ENCODE data around the gene RBBP7.

DNA sequence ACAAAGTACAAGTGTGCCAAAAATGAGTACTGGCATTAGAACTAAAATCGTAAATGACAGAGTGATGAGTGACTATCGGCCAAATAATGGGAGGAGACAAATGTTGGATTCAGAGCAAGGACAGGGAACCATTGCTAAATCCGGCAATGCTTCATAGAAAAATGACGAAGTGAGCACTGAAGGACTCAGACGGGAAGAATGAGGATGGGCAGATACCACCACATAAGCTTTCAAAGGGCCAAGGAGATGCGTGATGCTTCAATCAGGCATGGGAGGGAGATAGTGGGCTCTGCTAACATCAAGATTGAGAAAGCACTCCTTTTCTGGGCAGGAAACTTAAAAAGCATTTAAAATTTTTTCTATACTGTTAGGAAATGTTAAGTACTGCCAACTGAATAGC lies 21.6 kb downstream of the RBBP7 start:
- TF ChIP-seq, protein P1, sequence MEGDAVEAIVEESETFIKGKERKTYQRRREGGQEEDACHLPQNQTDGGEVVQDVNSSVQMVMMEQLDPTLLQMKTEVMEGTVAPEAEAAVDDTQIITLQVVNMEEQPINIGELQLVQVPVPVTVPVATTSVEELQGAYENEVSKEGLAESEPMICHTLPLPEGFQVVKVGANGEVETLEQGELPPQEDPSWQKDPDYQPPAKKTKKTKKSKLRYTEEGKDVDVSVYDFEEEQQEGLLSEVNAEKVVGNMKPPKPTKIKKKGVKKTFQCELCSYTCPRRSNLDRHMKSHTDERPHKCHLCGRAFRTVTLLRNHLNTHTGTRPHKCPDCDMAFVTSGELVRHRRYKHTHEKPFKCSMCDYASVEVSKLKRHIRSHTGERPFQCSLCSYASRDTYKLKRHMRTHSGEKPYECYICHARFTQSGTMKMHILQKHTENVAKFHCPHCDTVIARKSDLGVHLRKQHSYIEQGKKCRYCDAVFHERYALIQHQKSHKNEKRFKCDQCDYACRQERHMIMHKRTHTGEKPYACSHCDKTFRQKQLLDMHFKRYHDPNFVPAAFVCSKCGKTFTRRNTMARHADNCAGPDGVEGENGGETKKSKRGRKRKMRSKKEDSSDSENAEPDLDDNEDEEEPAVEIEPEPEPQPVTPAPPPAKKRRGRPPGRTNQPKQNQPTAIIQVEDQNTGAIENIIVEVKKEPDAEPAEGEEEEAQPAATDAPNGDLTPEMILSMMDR (optimal IDR thresholded peaks at IDR 0.05 in 1 of 3, IDR thresholded peaks at IDR 0.05 in 1 of 3, conservative IDR thresholded peaks at IDR 0.05 in 1 of 3; ENCODE audit: extremely low read depth in 1 of 3, insufficient read depth in 2 of 3, low read length in 3 of 3), result no peak
- no peak for TF ChIP-seq EZH2 (IDR thresholded peaks at IDR 0.05; ENCODE audit: low read length)
